Natural killer cell (primary cell): Measurements from ENCODE around the gene SERINC4. TPM values are rescaled to one million over a fixed set of nuclear protein-coding genes. Genes with fewer than 3 reads are reported as not detected.

Experiments used
- ATAC-seq, 3 donors: fragments of 150-1000 bp in 2 of 3; fragments of 200-7000 bp in 1 of 3; cut with Tn5 transposase; 1 replicate in 1 of 3; 2 replicates in 2 of 3; pipeline ENCODE4 v1.10.0; 2021; ENCODE audit warnings: mild to moderate bottlenecking in 2 of 3, moderate library complexity in 2 of 3
- DNase-seq, 2 donors: peaks; one replicate each; pipeline versions ENCODE4 v3.0.0 to v3.0.0-alpha.2; 2013 to 2021; ENCODE audit warnings: mixed read lengths in 1 of 2
- H3K27ac ChIP-seq: one replicate; pipeline ENCODE4 v1.5.1; 2013; ENCODE audit warnings: mild to moderate bottlenecking, low read length
- H3K27me3 ChIP-seq: one replicate; pipeline ENCODE4 v1.6.1; 2013; ENCODE audit warnings: low read length; ENCODE audit not compliant: control insufficient read depth, insufficient read depth
- H3K36me3 ChIP-seq: one replicate; pipeline ENCODE4 v1.6.1; 2013; ENCODE audit warnings: low read length; ENCODE audit not compliant: control insufficient read depth, insufficient read depth
- H3K4me1 ChIP-seq: one replicate; pipeline ENCODE4 v1.6.1; 2013; ENCODE audit warnings: low read length; ENCODE audit not compliant: control insufficient read depth, insufficient read depth
- H3K4me3 ChIP-seq: one replicate; pipeline ENCODE4 v1.5.1; 2013; ENCODE audit warnings: low read length
- H3K9me3 ChIP-seq: one replicate; pipeline ENCODE4 v1.6.1; 2013; ENCODE audit warnings: low read length; ENCODE audit not compliant: control insufficient read depth, insufficient read depth
- H3K27ac Mint-ChIP-seq, 2 donors: one replicate each; pipeline ENCODE4 v1.8.0; 2022; ENCODE audit warnings: mild to moderate bottlenecking in 2 of 2, mixed read lengths in 2 of 2, moderate library complexity in 1 of 2
- H3K27me3 Mint-ChIP-seq, 2 donors: one replicate each; pipeline ENCODE4 v1.8.0; 2022; ENCODE audit warnings: low read depth in 2 of 2, mixed read lengths in 2 of 2
- H3K36me3 Mint-ChIP-seq: one replicate; pipeline ENCODE4 v1.8.0; 2022; ENCODE audit warnings: mixed read lengths
- H3K4me1 Mint-ChIP-seq, 2 donors: one replicate each; pipeline ENCODE4 v1.8.0; 2022; ENCODE audit warnings: mixed read lengths in 2 of 2
- H3K4me3 Mint-ChIP-seq: one replicate; pipeline ENCODE4 v1.8.0; 2022; ENCODE audit warnings: mild to moderate bottlenecking, moderate library complexity, mixed read lengths
- H3K9me3 Mint-ChIP-seq, 2 donors: one replicate each; pipeline ENCODE4 v1.8.0; 2022; ENCODE audit warnings: mixed read lengths in 2 of 2
- WGBS: methylation state at CpG from one replicate; pipeline ENCODE4 v1.1.7; 2013; ENCODE audit warnings: missing lambda C conversion rate; ENCODE audit not compliant: insufficient coverage; 5-methylcytosine and 5-hydroxymethylcytosine counted together
- intact Hi-C: fragments of 100-400 bp; cut with micrococcal nuclease; formaldehyde crosslinking; loops from one replicate; pipeline ENCODE4 v1.14.2; 2022
- total RNA-seq, 4 donors: library from RNA; stranded (reverse); fragments of 120-200 nt in 1 of 4; gene quantifications; one replicate each; pipeline versions ENCODE4 v1.2.3 to v1.2.4, GENCODE V29; 2013 to 2022
- TF ChIP-seq, protein P1 (sequence below): fragments of 200-600 bp; IDR thresholded peaks from one replicate; pipeline ENCODE4 v1.8.0; 2022; ENCODE audit warnings: antibody characterized with exemption

Gene SERINC4
- total RNA-seq, 3 donors from 2014 or later (not counting 1 experiment from before 2014, with no cell fraction given) = 0.18 to 0.25 TPM; not detected in 1

DNA sequence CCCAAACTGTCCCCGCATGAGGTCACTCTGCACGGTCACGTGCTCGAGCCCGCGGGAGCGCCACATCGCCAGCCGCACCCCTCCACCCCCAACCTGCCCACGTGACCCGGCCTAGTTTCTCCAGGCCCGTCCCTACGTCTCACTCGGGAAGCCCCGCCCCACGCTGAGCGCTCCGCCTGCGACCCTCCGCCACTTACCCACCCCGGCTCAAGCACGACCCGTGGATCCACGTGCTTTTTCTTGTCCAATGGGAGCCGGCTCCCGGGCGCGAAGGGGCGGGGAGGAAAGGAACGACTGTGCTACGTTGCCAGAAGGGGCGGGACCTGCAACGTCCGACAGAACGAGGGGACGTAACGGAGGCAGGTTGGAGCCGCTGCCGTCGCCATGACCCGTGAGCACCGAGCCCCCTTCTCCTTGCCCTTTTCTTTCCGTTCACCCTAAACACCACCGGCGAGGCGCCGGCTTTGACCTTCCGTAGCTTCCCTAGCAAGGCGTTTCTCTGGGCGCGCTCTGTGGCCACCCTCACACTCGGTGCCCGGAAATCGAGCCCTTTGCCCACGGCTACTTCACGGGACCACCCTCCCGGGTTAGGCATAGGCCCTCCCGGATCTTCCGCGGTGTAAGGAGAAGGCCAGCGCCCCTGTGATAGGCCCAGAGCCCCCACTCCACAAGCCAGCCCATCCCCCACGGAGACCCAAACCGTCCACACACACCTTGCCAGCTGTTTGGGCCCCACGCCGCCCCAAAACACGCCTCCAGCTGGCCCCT lies 7.8 kb downstream of the SERINC4 start, which contains the start of gene SERF2:
Gene SERF2, plus strand, starts transcription at position 328 of the 768 bp plus-strand sequence. Its CDS starts 57 bp downstream, at position 385.
- Histone ChIP-seq H3K9me3 (no peaks in the 10 kb centered on the region), H3K27ac (peak within 1 kb of the TSS; percentile 98), H3K27me3 (no peaks in the 10 kb centered on the region), H3K4me1 (peaks cover 35% of the 10 kb centered on the region), H3K4me3 (peak within 1 kb of the TSS; percentile 99), H3K36me3 (peaks cover 38% of the 10 kb centered on the region)
- Mint-ChIP-seq H3K9me3 (no peaks in the 10 kb centered on the region), H3K4me3 (peak within 1 kb of the TSS; percentile 97), H3K36me3 (no peaks in the 10 kb centered on the region), H3K27ac (peak within 1 kb of the TSS; percentile 98 to 99), H3K4me1 (peaks cover 46 to 57% of the 10 kb centered on the region in 2 donors), H3K27me3 (no peaks in the 10 kb centered on the region)
- under 1% methylated on average over 66 of the region's 66 CpGs for WGBS
- TF ChIP-seq, protein P1, sequence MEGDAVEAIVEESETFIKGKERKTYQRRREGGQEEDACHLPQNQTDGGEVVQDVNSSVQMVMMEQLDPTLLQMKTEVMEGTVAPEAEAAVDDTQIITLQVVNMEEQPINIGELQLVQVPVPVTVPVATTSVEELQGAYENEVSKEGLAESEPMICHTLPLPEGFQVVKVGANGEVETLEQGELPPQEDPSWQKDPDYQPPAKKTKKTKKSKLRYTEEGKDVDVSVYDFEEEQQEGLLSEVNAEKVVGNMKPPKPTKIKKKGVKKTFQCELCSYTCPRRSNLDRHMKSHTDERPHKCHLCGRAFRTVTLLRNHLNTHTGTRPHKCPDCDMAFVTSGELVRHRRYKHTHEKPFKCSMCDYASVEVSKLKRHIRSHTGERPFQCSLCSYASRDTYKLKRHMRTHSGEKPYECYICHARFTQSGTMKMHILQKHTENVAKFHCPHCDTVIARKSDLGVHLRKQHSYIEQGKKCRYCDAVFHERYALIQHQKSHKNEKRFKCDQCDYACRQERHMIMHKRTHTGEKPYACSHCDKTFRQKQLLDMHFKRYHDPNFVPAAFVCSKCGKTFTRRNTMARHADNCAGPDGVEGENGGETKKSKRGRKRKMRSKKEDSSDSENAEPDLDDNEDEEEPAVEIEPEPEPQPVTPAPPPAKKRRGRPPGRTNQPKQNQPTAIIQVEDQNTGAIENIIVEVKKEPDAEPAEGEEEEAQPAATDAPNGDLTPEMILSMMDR = no peak
- DNase-seq = peak; percentile 99
- peak; percentile 91 to 98 (median 92) for ATAC-seq
- intact Hi-C loops = loop anchor here (1.0 kb wide), 4 partner anchors 8 to 42 kb away; partner anchors contain the start of genes HYPK, MFAP1 and SERINC4

DNA sequence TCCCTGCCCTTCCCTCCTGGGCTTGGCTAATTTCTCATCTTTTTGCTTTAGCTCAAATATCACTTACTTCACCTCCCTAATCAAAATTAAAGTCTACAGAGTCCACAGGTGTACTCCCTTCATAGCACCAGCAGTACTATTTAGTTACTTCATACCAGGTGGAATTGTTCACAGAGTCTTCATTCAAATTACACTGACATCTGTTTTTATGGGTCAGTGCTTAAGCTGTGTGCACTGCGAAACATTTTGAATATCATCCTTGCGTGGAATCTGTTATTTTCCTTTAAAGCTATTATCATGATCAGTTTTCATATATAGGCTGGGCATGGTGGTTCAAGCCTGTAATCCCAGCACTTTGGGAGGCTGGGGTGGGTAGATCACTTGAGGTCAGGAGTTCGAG lies 10.6 kb downstream of the SERINC4 start:
- H3K27me3 Mint-ChIP-seq = no peaks in the 10 kb centered on the region
- no peak overlapping the region for H3K4me3 ChIP-seq
- H3K36me3 Mint-ChIP-seq = no peaks in the 10 kb centered on the region
- no peak overlapping the region for H3K4me3 Mint-ChIP-seq
- H3K27ac ChIP-seq = peak overlapping the region; percentile 43
- no peak for DNase-seq
- peak overlapping the region in 1 of 2 donors; percentile 5 for H3K27ac Mint-ChIP-seq
- ATAC-seq = no peak
- TF ChIP-seq, protein P1 = no peak
- peaks cover 25% of the 10 kb centered on the region for H3K4me1 ChIP-seq
- H3K9me3 ChIP-seq = no peaks in the 10 kb centered on the region
- intact Hi-C loops = no loop called here
- no peaks in the 10 kb centered on the region for H3K27me3 ChIP-seq
- 90% methylated on average over 3 of the region's 3 CpGs for WGBS
- peaks cover 11% of the 10 kb centered on the region for H3K36me3 ChIP-seq
- no peaks in the 10 kb centered on the region for H3K9me3 Mint-ChIP-seq
- H3K4me1 Mint-ChIP-seq = peaks cover 23 to 29% of the 10 kb centered on the region in 2 donors

DNA sequence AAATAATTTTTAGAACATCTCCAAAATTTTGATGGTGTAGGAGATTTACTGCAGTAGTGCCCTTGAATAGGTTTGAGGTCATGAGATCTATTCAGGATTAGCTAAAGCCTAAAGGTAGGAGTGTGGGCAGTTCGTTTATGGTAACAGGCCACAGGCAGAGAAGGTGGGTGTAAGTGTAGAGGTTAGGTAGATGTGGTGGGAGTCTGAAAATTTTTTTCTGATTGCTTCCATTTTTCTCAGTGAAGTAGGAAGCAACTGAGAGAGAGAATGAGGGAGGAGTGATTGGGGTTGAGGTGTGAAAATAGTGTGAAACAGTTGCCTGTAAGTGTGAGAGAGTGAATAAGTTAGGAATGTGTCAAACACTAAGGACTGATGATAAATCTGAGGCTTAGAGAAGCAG lies 21.0 kb downstream of the SERINC4 start:
- WGBS = 41% methylated on average over 1 of the region's 1 CpG
- peaks cover 12 to 22% of the 10 kb centered on the region in 2 donors for H3K4me1 Mint-ChIP-seq
- DNase-seq (no peak), ATAC-seq (no peak)
- no peaks in the 10 kb centered on the region for H3K27me3 Mint-ChIP-seq
- no peak overlapping the region for H3K27ac ChIP-seq
- H3K4me3 ChIP-seq = no peak overlapping the region
- no peaks in the 10 kb centered on the region for H3K9me3 ChIP-seq
- no peaks in the 10 kb centered on the region for H3K36me3 Mint-ChIP-seq
- H3K27ac Mint-ChIP-seq = no peak overlapping the region
- TF ChIP-seq, protein P1 = no peak
- intact Hi-C loops = no loop called here
- no peaks in the 10 kb centered on the region for H3K27me3 ChIP-seq
- no peaks in the 10 kb centered on the region for H3K36me3 ChIP-seq
- peak overlapping the region; percentile 14 for H3K4me3 Mint-ChIP-seq
- peaks cover 22% of the 10 kb centered on the region for H3K4me1 ChIP-seq
- H3K9me3 Mint-ChIP-seq = no peaks in the 10 kb centered on the region
